HCT116 (cell line): Measurements from ENCODE around the gene IL17REL. TPM values are rescaled to one million over a fixed set of nuclear protein-coding genes. Genes with fewer than 3 reads are reported as not detected.

Experiments
- ATAC-seq: fragments of 200-7000 bp; cut with Tn5 transposase; 2 replicates; pipeline ENCODE4 v1.9.1; 2020; ENCODE audit warnings: mild to moderate bottlenecking, moderate library complexity
- BruUV-seq: library from RNA; stranded (reverse); fragments of 400-500 nt; replicated peaks from 2 replicates; lab custom pipeline; 2021; lab: Mats Ljungman, UMichigan
- CTCF ChIA-PET: fragments of 300-600 bp; sonication (Branson Sonifier 250); formaldehyde crosslinking; loops from one replicate; lab custom pipeline; 2021; ENCODE audit warnings: antibody characterized with exemption; lab: Charles Lee
- POLR2A ChIA-PET: fragments of 300-600, 350-600 bp; sonication (Branson Sonifier 250); formaldehyde crosslinking; loops from one replicate; lab custom pipeline; 2021; ENCODE audit warnings: antibody characterized with exemption; lab: Charles Lee
- RAD21 ChIA-PET, 2 experiments: fragments of 300-600 bp; sonication (Branson Sonifier 250); formaldehyde crosslinking; loops; one replicate each; lab custom pipeline; 2023; ENCODE audit warnings: low total read pairs in 2 of 2; ENCODE audit not compliant: uncharacterized antibody in 2 of 2, unreplicated experiment in 2 of 2, low non-redundant PET in 1 of 2; lab: Charles Lee
- DNase-seq: peaks from one replicate; pipeline ENCODE4 v3.0.0-alpha.2; 2010; ENCODE audit warnings: low read depth, low spot score
- H2AFZ ChIP-seq: fragments of 200-600 bp; shearing (Covaris generic), sonication (generic); 2 replicates; pipeline ENCODE4 v1.6.1; 2017; ENCODE audit warnings: low read depth, mixed run types, mixed read lengths, antibody characterized with exemption, low read length; ENCODE audit not compliant: poor library complexity, severe bottlenecking
- H3K27ac ChIP-seq: 2 replicates; pipeline ENCODE4 v1.5.1; 2012; ENCODE audit warnings: low read depth, low read length
- H3K27me3 ChIP-seq: fragments of 200-600 bp; sonication (generic); 2 replicates; pipeline ENCODE4 v1.6.1; 2016; ENCODE audit warnings: mixed run types, low read length, mixed read lengths; ENCODE audit not compliant: insufficient read depth
- H3K36me3 ChIP-seq, 2 experiments: fragments of 200-500 bp in 1 of 2; fragments of 200-600 bp in 1 of 2; sonication (Bioruptor generic) in 1 of 2; sonication (generic) in 1 of 2; 2 replicates each; pipeline versions ENCODE4 v1.5.1 to v1.6.1; 2014 to 2016; ENCODE audit warnings: low read length in 2 of 2, inconsistent platforms in 1 of 2, mixed read lengths in 1 of 2, mixed run types in 1 of 2; ENCODE audit not compliant: insufficient read depth in 2 of 2, control insufficient read depth in 1 of 2
- H3K4me1 ChIP-seq, 2 experiments: fragments of 200-600 bp in 1 of 2; sonication (generic) in 1 of 2; 2 replicates each; pipeline versions ENCODE4 v1.5.1 to v1.6.1; 2012 to 2017; ENCODE audit warnings: low read length in 2 of 2, inconsistent platforms in 1 of 2, mild to moderate bottlenecking in 1 of 2, mixed read lengths in 1 of 2, mixed run types in 1 of 2, moderate library complexity in 1 of 2; ENCODE audit not compliant: insufficient read depth in 2 of 2, control insufficient read depth in 1 of 2
- H3K4me2 ChIP-seq: fragments of 200-600 bp; sonication (generic); 2 replicates; pipeline ENCODE4 v1.6.1; 2017; ENCODE audit warnings: mixed run types, low read length, mixed read lengths
- H3K4me3 ChIP-seq, 2 experiments: fragments of 200-600 bp in 1 of 2; sonication (generic) in 1 of 2; replicated peaks in 1 of 2; 2 replicates each; pipeline ENCODE4 v1.5.1; 2011 to 2016; ENCODE audit warnings: low read length in 2 of 2, control low read depth in 1 of 2, low read depth in 1 of 2, mild to moderate bottlenecking in 1 of 2, mixed read lengths in 1 of 2, mixed run types in 1 of 2
- H3K79me2 ChIP-seq: fragments of 200-600 bp; sonication (generic); 2 replicates; pipeline ENCODE4 v1.6.1; 2017; ENCODE audit warnings: mild to moderate bottlenecking, mixed run types, low read length, moderate library complexity, mixed read lengths; ENCODE audit not compliant: insufficient read depth
- H3K9ac ChIP-seq: fragments of 200-600 bp; sonication (generic); 2 replicates; pipeline ENCODE4 v1.6.1; 2016; ENCODE audit warnings: low read length, mixed read lengths
- H3K9me2 ChIP-seq: fragments of 200-600 bp; sonication (generic), shearing (Covaris generic); 2 replicates; pipeline ENCODE4 v1.6.1; 2017; ENCODE audit warnings: mixed run types, mild to moderate bottlenecking, moderate library complexity; ENCODE audit not compliant: insufficient read depth
- H3K9me3 ChIP-seq, 2 experiments: fragments of 200-500 bp in 1 of 2; fragments of 200-600 bp in 1 of 2; sonication (Bioruptor generic) in 1 of 2; sonication (generic) in 1 of 2; 2 replicates each; pipeline ENCODE4 v1.6.1; 2014 to 2017; ENCODE audit warnings: low read length in 2 of 2, mixed read lengths in 2 of 2, inconsistent platforms in 1 of 2, low read depth in 1 of 2, mild to moderate bottlenecking in 1 of 2, mixed run types in 1 of 2, moderate library complexity in 1 of 2; ENCODE audit not compliant: control insufficient read depth in 1 of 2, insufficient read depth in 1 of 2
- H4K20me1 ChIP-seq: fragments of 200-600 bp; sonication (generic), shearing (Covaris generic); 2 replicates; pipeline ENCODE4 v1.6.1; 2017; ENCODE audit warnings: mixed run types, mild to moderate bottlenecking, moderate library complexity; ENCODE audit not compliant: insufficient read depth
- ATF3 ChIP-seq: IDR thresholded peaks from 2 replicates; pipeline ENCODE4 v1.6.1; 2012
- CBX3 ChIP-seq: IDR thresholded peaks from 2 replicates; pipeline ENCODE4 v1.6.1; 2012; ENCODE audit warnings: low read depth
- CEBPB ChIP-seq: IDR thresholded peaks from 2 replicates; pipeline ENCODE4 v1.6.1; 2012; ENCODE audit warnings: low read depth
- CTCF ChIP-seq, 3 experiments: fragments of 200-600 bp in 1 of 3; sonication (generic) in 1 of 3; IDR thresholded peaks in 2 of 3; conservative IDR thresholded peaks in 1 of 3; 2 replicates each; pipeline ENCODE4 v1.5.1; 2012 to 2017; ENCODE audit warnings: low read depth in 2 of 3, low read length in 2 of 3, antibody characterized with exemption in 1 of 3, borderline replicate concordance in 1 of 3, control low read depth in 1 of 3, mild to moderate bottlenecking in 1 of 3, mixed read lengths in 1 of 3, mixed run types in 1 of 3, moderate library complexity in 1 of 3; ENCODE audit not compliant: insufficient read depth in 1 of 3
- EGR1 ChIP-seq: IDR thresholded peaks from 2 replicates; pipeline ENCODE4 v1.6.1; 2012; ENCODE audit warnings: low read depth
- ELF1 ChIP-seq: IDR thresholded peaks from 2 replicates; pipeline ENCODE4 v1.6.1; 2012; ENCODE audit warnings: low read depth, borderline replicate concordance
- EZH2 ChIP-seq: fragments of 200-600 bp; sonication (generic); IDR thresholded peaks from 2 replicates; pipeline ENCODE4 v1.6.1; 2017; ENCODE audit warnings: antibody characterized with exemption, mixed run types
- EZH2phosphoT487 ChIP-seq: fragments of 200-600 bp; IDR thresholded peaks from 2 replicates; pipeline ENCODE4 v1.6.1; 2018; ENCODE audit warnings: antibody characterized with exemption, borderline replicate concordance
- FOSL1 ChIP-seq: IDR thresholded peaks from 2 replicates; pipeline ENCODE4 v1.6.1; 2012; ENCODE audit warnings: low read depth
- JUND ChIP-seq: IDR thresholded peaks from 2 replicates; pipeline ENCODE4 v1.6.1; 2012
- MAX ChIP-seq: IDR thresholded peaks from 2 replicates; pipeline ENCODE4 v1.6.1; 2012
- POLR2A ChIP-seq: IDR thresholded peaks from 2 replicates; pipeline ENCODE4 v1.7.0; 2011; ENCODE audit warnings: borderline replicate concordance; ENCODE audit not compliant: insufficient read depth, insufficient read length; ENCODE audit errors: extremely low read depth
- POLR2AphosphoS5 ChIP-seq: IDR thresholded peaks from 2 replicates; pipeline ENCODE4 v1.6.1; 2011; ENCODE audit warnings: mild to moderate bottlenecking, low read depth, low read length, moderate library complexity
- RAD21 ChIP-seq: IDR thresholded peaks from 2 replicates; pipeline ENCODE4 v1.6.1; 2012; ENCODE audit warnings: low read depth, mild to moderate bottlenecking
- REST ChIP-seq: IDR thresholded peaks from 2 replicates; pipeline ENCODE4 v1.6.1; 2012; ENCODE audit warnings: low read depth
- SP1 ChIP-seq: IDR thresholded peaks from 2 replicates; pipeline ENCODE4 v1.6.1; 2012; ENCODE audit warnings: low read depth
- SRF ChIP-seq: IDR thresholded peaks from 2 replicates; pipeline ENCODE4 v1.6.1; 2012; ENCODE audit warnings: low read depth
- TCF7L2 ChIP-seq: IDR thresholded peaks from 2 replicates; pipeline ENCODE4 v1.7.0; 2011; ENCODE audit warnings: borderline replicate concordance, inconsistent platforms; ENCODE audit not compliant: insufficient read depth, insufficient read length; ENCODE audit errors: extremely low read depth
- YY1 ChIP-seq: IDR thresholded peaks from 2 replicates; pipeline ENCODE4 v1.6.1; 2011; ENCODE audit warnings: low read length, low read depth, moderate library complexity, mild to moderate bottlenecking; ENCODE audit not compliant: insufficient replicate concordance; ENCODE audit errors: extremely low read depth
- ZFX ChIP-seq: fragments of 450-650 bp; IDR thresholded peaks from 2 replicates; pipeline ENCODE4 v1.6.1; 2017
- ZNF274 ChIP-seq: fragments of 200-500 bp; sonication (Bioruptor generic); IDR thresholded peaks from 2 replicates; pipeline ENCODE4 v1.6.1; 2014; ENCODE audit warnings: mild to moderate bottlenecking, low read depth, low read length, inconsistent platforms
- intact Hi-C: fragments of 100-400 bp; cut with micrococcal nuclease; formaldehyde crosslinking; loops from 2 replicates; pipeline ENCODE4 v1.10.0; 2022
- total RNA-seq: library from RNA; stranded (reverse); gene quantifications from one replicate; pipeline ENCODE4 v1.2.1, GENCODE V29; 2021; ENCODE audit not compliant: unreplicated experiment

Gene IL17REL
- total RNA-seq, 1 experiment from 2014 or later = not detected

GRCh38 chr22:49995361-49996118 lies 17.0 kb downstream of the IL17REL start (continued):
- TF ChIP-seq POLR2AphosphoS5 (no peak), SP1 (no peak), POLR2A (no peak), ELF1 (no peak), MAX (no peak)

- 0 out of 4 replicates have a peak, but pooled peaks cover 4 to 6% of the 10 kb centered on the region in 2 experiments for H3K9me3 ChIP-seq
- no peaks in the 10 kb centered on the region for H4K20me1 ChIP-seq
- no peaks in the 10 kb centered on the region for H3K27me3 ChIP-seq
- H3K4me3 ChIP-seq = no peak overlapping the region
- ChIA-PET CTCF (interaction anchor here (0.6 to 1.5 kb wide), 2 partner anchors 32 to 64 kb away, joined by 3 to 6 read pairs; no protein-coding TSS in a partner anchor), RAD21 (no interaction called here), POLR2A (no interaction called here)
- H2AFZ ChIP-seq = no peak overlapping the region
- intact Hi-C loops = no loop called here
- H3K4me1 ChIP-seq = peaks cover 0 to 14% of the 10 kb centered on the region in 2 experiments; a peak in 1 of 4 replicates
- no peak overlapping the region for H3K27ac ChIP-seq
- H3K9me2 ChIP-seq = no peaks in the 10 kb centered on the region
- H3K4me2 ChIP-seq = no peak overlapping the region
- no peaks in the 10 kb centered on the region for H3K79me2 ChIP-seq
- no peak for ATAC-seq
- no peak for DNase-seq
- H3K9ac ChIP-seq = no peak overlapping the region
- no TSS peak for BruUV-seq
- H3K36me3 ChIP-seq = no peaks in the 10 kb centered on the region
- no peak for TF ChIP-seq CTCF (IDR thresholded peaks at IDR 0.05 in 2 of 3, conservative IDR thresholded peaks at IDR 0.05 in 1 of 3; ENCODE audit: borderline replicate concordance in 1 of 3, insufficient read depth in 1 of 3, low read depth in 2 of 3, low read length in 2 of 3)
- no peak for TF ChIP-seq REST
- no peak for TF ChIP-seq FOSL1
- no peak for TF ChIP-seq JUND
- no peak for TF ChIP-seq TCF7L2
- TF ChIP-seq ZFX = no peak
- no peak for TF ChIP-seq EZH2
- no peak for TF ChIP-seq CEBPB
- TF ChIP-seq RAD21 = no peak
- no peak for TF ChIP-seq ZNF274
- TF ChIP-seq CBX3 = no peak
- no peak for TF ChIP-seq SRF
- TF ChIP-seq ELF1 = no peak
- TF ChIP-seq ATF3 = no peak
- TF ChIP-seq MAX = no peak
- TF ChIP-seq YY1 = no peak
- no peak for TF ChIP-seq EGR1
- TF ChIP-seq SP1 = no peak
- no peak for TF ChIP-seq EZH2phosphoT487
These were observed 17.6 kb downstream of the IL17REL start for GRCh38 chr22:49995041-49995360.
